Measurements from ENCODE around the gene SNTG2.

SNTG2 gene

GRCh38 chr2:951224-952006, 766 bp downstream of the SNTG2 start:
- no peak overlapping the region for H3K9ac ChIP-seq (ENCODE audit: insufficient read length)
- H3K4me3 ChIP-seq = peak overlapping the region; percentile 87
- TF ChIP-seq POLR2AphosphoS5 (IDR thresholded peaks at IDR 0.05; ENCODE audit: borderline replicate concordance, low read depth, low read length) (no peak), EZH2 (IDR thresholded peaks at IDR 0.05) (no peak), FOXP2 (optimal IDR thresholded peaks at IDR 0.05; ENCODE audit: control extremely low read depth, extremely low read length, insufficient read depth) (no peak)
- H3K9me3 ChIP-seq (ENCODE audit: low read depth, low read length) = no peaks in the 10 kb centered on the region
- no peak for DNase-seq (ENCODE audit: low read depth, low spot score)
- no peaks in the 10 kb centered on the region for H3K36me3 ChIP-seq (ENCODE audit: insufficient read depth, low read length)
- no peak overlapping the region for H3K27ac ChIP-seq

- Histone ChIP-seq H3K27ac (no peak overlapping the region), H3K36me3 (ENCODE audit: insufficient read depth, low read length) (no peaks in the 10 kb centered on the region), H3K9ac (ENCODE audit: insufficient read length) (no peak overlapping the region), H3K4me3 (no peak overlapping the region), H3K9me3 (ENCODE audit: low read depth, low read length) (no peaks in the 10 kb centered on the region)
- TF ChIP-seq EZH2 (IDR thresholded peaks at IDR 0.05) (no peak), FOXP2 (optimal IDR thresholded peaks at IDR 0.05; ENCODE audit: control extremely low read depth, extremely low read length, insufficient read depth) (no peak), POLR2AphosphoS5 (IDR thresholded peaks at IDR 0.05; ENCODE audit: borderline replicate concordance, low read depth, low read length) (no peak)
- DNase-seq (ENCODE audit: low read depth, low spot score) = no peak
Measured at GRCh38 chr2:953408-953807, 2.8 kb downstream of the SNTG2 start.

GRCh38 chr2:953975-954686, 3.5 kb downstream of the SNTG2 start:
- H3K9ac ChIP-seq (ENCODE audit: insufficient read length) = no peak overlapping the region
- H3K9me3 ChIP-seq (ENCODE audit: low read depth, low read length) = no peaks in the 10 kb centered on the region
- DNase-seq (ENCODE audit: low read depth, low spot score) = no peak
- H3K4me3 ChIP-seq = no peak overlapping the region
- TF ChIP-seq POLR2AphosphoS5 (IDR thresholded peaks at IDR 0.05; ENCODE audit: borderline replicate concordance, low read depth, low read length) = no peak
- no peak for TF ChIP-seq EZH2 (IDR thresholded peaks at IDR 0.05)
- TF ChIP-seq FOXP2 (optimal IDR thresholded peaks at IDR 0.05; ENCODE audit: control extremely low read depth, extremely low read length, insufficient read depth) = no peak
- no peaks in the 10 kb centered on the region for H3K36me3 ChIP-seq (ENCODE audit: insufficient read depth, low read length)
- no peak overlapping the region for H3K27ac ChIP-seq

- Histone ChIP-seq H3K36me3 (ENCODE audit: insufficient read depth, low read length) (no peaks in the 10 kb centered on the region), H3K4me3 (no peak overlapping the region), H3K9me3 (ENCODE audit: low read depth, low read length) (no peaks in the 10 kb centered on the region), H3K9ac (ENCODE audit: insufficient read length) (no peak overlapping the region), H3K27ac (no peak overlapping the region)
- TF ChIP-seq POLR2AphosphoS5 (IDR thresholded peaks at IDR 0.05; ENCODE audit: borderline replicate concordance, low read depth, low read length) = no peak
- no peak for TF ChIP-seq EZH2 (IDR thresholded peaks at IDR 0.05)
- no peak for TF ChIP-seq FOXP2 (optimal IDR thresholded peaks at IDR 0.05; ENCODE audit: control extremely low read depth, extremely low read length, insufficient read depth)
- DNase-seq (ENCODE audit: low read depth, low spot score) = no peak
Measured at GRCh38 chr2:954687-955000, 4.0 kb downstream of the SNTG2 start.

GRCh38 chr2:955829-956731, 5.4 kb downstream of the SNTG2 start:
- DNase-seq (ENCODE audit: low read depth, low spot score) = no peak
- H3K4me3 ChIP-seq = no peak overlapping the region
- H3K9me3 ChIP-seq (ENCODE audit: low read depth, low read length) = no peaks in the 10 kb centered on the region
- H3K9ac ChIP-seq (ENCODE audit: insufficient read length) = no peak overlapping the region
- TF ChIP-seq POLR2AphosphoS5 (IDR thresholded peaks at IDR 0.05; ENCODE audit: borderline replicate concordance, low read depth, low read length) (no peak), EZH2 (IDR thresholded peaks at IDR 0.05) (no peak), FOXP2 (optimal IDR thresholded peaks at IDR 0.05; ENCODE audit: control extremely low read depth, extremely low read length, insufficient read depth) (no peak)
- no peak overlapping the region for H3K27ac ChIP-seq
- no peaks in the 10 kb centered on the region for H3K36me3 ChIP-seq (ENCODE audit: insufficient read depth, low read length)

- no peaks in the 10 kb centered on the region for H3K9me3 ChIP-seq (ENCODE audit: low read depth, low read length)
- no peak overlapping the region for H3K9ac ChIP-seq (ENCODE audit: insufficient read length)
- no peak overlapping the region for H3K4me3 ChIP-seq
- no peak overlapping the region for H3K27ac ChIP-seq
- TF ChIP-seq FOXP2 (optimal IDR thresholded peaks at IDR 0.05; ENCODE audit: control extremely low read depth, extremely low read length, insufficient read depth) (no peak), POLR2AphosphoS5 (IDR thresholded peaks at IDR 0.05; ENCODE audit: borderline replicate concordance, low read depth, low read length) (no peak), EZH2 (IDR thresholded peaks at IDR 0.05) (no peak)
- H3K36me3 ChIP-seq (ENCODE audit: insufficient read depth, low read length) = no peaks in the 10 kb centered on the region
- no peak for DNase-seq (ENCODE audit: low read depth, low spot score)
Measured at GRCh38 chr2:959457-959856, 8.8 kb downstream of the SNTG2 start.

GRCh38 chr2:960061-960736, 9.6 kb downstream of the SNTG2 start:
- TF ChIP-seq FOXP2 (optimal IDR thresholded peaks at IDR 0.05; ENCODE audit: control extremely low read depth, extremely low read length, insufficient read depth) (no peak), EZH2 (IDR thresholded peaks at IDR 0.05) (no peak), POLR2AphosphoS5 (IDR thresholded peaks at IDR 0.05; ENCODE audit: borderline replicate concordance, low read depth, low read length) (no peak)

More at GRCh38 chr2:960061-960736, 9.6 kb downstream of the SNTG2 start:
- no peaks in the 10 kb centered on the region for H3K9me3 ChIP-seq (ENCODE audit: low read depth, low read length)
- DNase-seq (ENCODE audit: low read depth, low spot score) = no peak
- no peak overlapping the region for H3K27ac ChIP-seq
- H3K36me3 ChIP-seq (ENCODE audit: insufficient read depth, low read length) = no peaks in the 10 kb centered on the region
- no peak overlapping the region for H3K4me3 ChIP-seq
- H3K9ac ChIP-seq (ENCODE audit: insufficient read length) = no peak overlapping the region
